ENCODE measurements around the gene S100A3. TPM values are rescaled to one million over a fixed set of nuclear protein-coding genes. Genes with fewer than 3 reads are reported as not detected.
A peak's percentile ranks its signal among the peaks of the same experiment; 100 is the strongest.
"Not testable (repeated sequence)": the region's sequence is repeated elsewhere in the genome, so short reads cannot be mapped to it uniquely, and the experiment has no call there.

S100A3 gene
- total and polyA plus RNA-seq, 3 experiments from 2014 or later, result not detected

GRCh38 chr1:153586347-153586746 lies 37.3 kb upstream of the S100A3 start:
- H3K4me3 ChIP-seq (ENCODE audit: low read length), result no peak overlapping the region
- Mint-ChIP-seq H3K9me3 (no peaks in the 10 kb centered on the region), H3K4me1 (no peaks in the 10 kb centered on the region), H3K27ac (no peak overlapping the region), H3K36me3 (no peaks in the 10 kb centered on the region), H3K27me3 (peaks cover 7 to 9% of the 10 kb centered on the region in 2 donors), H3K4me3 (no peak overlapping the region)
- no peaks in the 10 kb centered on the region for H3K36me3 ChIP-seq (ENCODE audit: insufficient read depth, low read length)
- H3K9me3 ChIP-seq (ENCODE audit: low read length), result no peaks in the 10 kb centered on the region
- DNase-seq, result no peak
- CTCF ChIA-PET, result interaction anchor here (1.3 kb wide), 1 partner anchor 18 kb away, joined by 3 read pairs; no protein-coding TSS in a partner anchor
- POLR2A ChIA-PET, result no interaction called here
- peaks cover 4% of the 10 kb centered on the region for H3K27me3 ChIP-seq (ENCODE audit: insufficient read depth, low read length, poor library complexity, severe bottlenecking)
- H3K27ac ChIP-seq (ENCODE audit: low read depth, low read length), result no peak overlapping the region
- no peaks in the 10 kb centered on the region for H3K4me1 ChIP-seq (ENCODE audit: insufficient read depth, low read length)

- no peak overlapping the region for H3K4me3 Mint-ChIP-seq
Observed at GRCh38 chr1:153585006-153585405, 35.9 kb upstream of the S100A3 start.

GRCh38 chr1:153583976-153584375 lies 34.9 kb upstream of the S100A3 start:
- Mint-ChIP-seq H3K27ac (no peak overlapping the region), H3K4me3 (no peak overlapping the region), H3K9me3 (no peaks in the 10 kb centered on the region), H3K27me3 (peaks cover 14 to 16% of the 10 kb centered on the region in 2 donors), H3K36me3 (no peaks in the 10 kb centered on the region), H3K4me1 (no peaks in the 10 kb centered on the region)
- DNase-seq, result no peak
- H3K27ac ChIP-seq (ENCODE audit: low read depth, low read length), result no peak overlapping the region
- H3K4me1 ChIP-seq (ENCODE audit: insufficient read depth, low read length), result no peaks in the 10 kb centered on the region
- no peak overlapping the region for H3K4me3 ChIP-seq (ENCODE audit: low read length)
- no peaks in the 10 kb centered on the region for H3K36me3 ChIP-seq (ENCODE audit: insufficient read depth, low read length)
- ChIA-PET CTCF (no interaction called here), POLR2A (no interaction called here)
- H3K27me3 ChIP-seq (ENCODE audit: insufficient read depth, low read length, poor library complexity, severe bottlenecking), result peaks cover 4% of the 10 kb centered on the region
- no peaks in the 10 kb centered on the region for H3K9me3 ChIP-seq (ENCODE audit: low read length)

More at GRCh38 chr1:153585006-153585405, 35.9 kb upstream of the S100A3 start:
- Histone ChIP-seq H3K27me3 (ENCODE audit: insufficient read depth, low read length, poor library complexity, severe bottlenecking) (peaks cover 4% of the 10 kb centered on the region), H3K9me3 (ENCODE audit: low read length) (no peaks in the 10 kb centered on the region), H3K36me3 (ENCODE audit: insufficient read depth, low read length) (no peaks in the 10 kb centered on the region), H3K27ac (ENCODE audit: low read depth, low read length) (no peak overlapping the region), H3K4me1 (ENCODE audit: insufficient read depth, low read length) (no peaks in the 10 kb centered on the region), H3K4me3 (ENCODE audit: low read length) (no peak overlapping the region)
- peaks cover 8 to 9% of the 10 kb centered on the region in 2 donors for H3K27me3 Mint-ChIP-seq
- POLR2A ChIA-PET, result no interaction called here
- no peaks in the 10 kb centered on the region for H3K4me1 Mint-ChIP-seq
- H3K36me3 Mint-ChIP-seq, result no peaks in the 10 kb centered on the region
- CTCF ChIA-PET, result interaction anchor here (0.8 kb wide), 1 partner anchor 90 kb away, joined by 3 read pairs; no protein-coding TSS in a partner anchor
- H3K9me3 Mint-ChIP-seq, result no peaks in the 10 kb centered on the region
- DNase-seq, result no peak
- H3K27ac Mint-ChIP-seq, result no peak overlapping the region

GRCh38 chr1:153583514-153583913 lies 34.5 kb upstream of the S100A3 start:
- H3K9me3 ChIP-seq (ENCODE audit: low read length); CTCF ChIA-PET; H3K36me3 Mint-ChIP-seq; H3K4me3 Mint-ChIP-seq; H3K27ac ChIP-seq (ENCODE audit: low read depth, low read length); H3K36me3 ChIP-seq (ENCODE audit: insufficient read depth, low read length); H3K4me1 ChIP-seq (ENCODE audit: insufficient read depth, low read length); H3K27ac Mint-ChIP-seq; DNase-seq; H3K4me3 ChIP-seq (ENCODE audit: low read length); POLR2A ChIA-PET; H3K4me1 Mint-ChIP-seq; H3K9me3 Mint-ChIP-seq; H3K27me3 ChIP-seq (ENCODE audit: insufficient read depth, low read length, poor library complexity, severe bottlenecking): not testable (repeated sequence)
- H3K27me3 Mint-ChIP-seq, result peaks cover 18 to 19% of the 10 kb centered on the region in 2 donors

- CTCF ChIA-PET, DNase-seq, H3K27ac Mint-ChIP-seq: not testable (repeated sequence)
Observed at GRCh38 chr1:153582836-153583235, 33.8 kb upstream of the S100A3 start.

GRCh38 chr1:153578936-153579335 lies 29.9 kb upstream of the S100A3 start:
- Histone ChIP-seq H3K4me3 (ENCODE audit: low read length) (no peak overlapping the region), H3K36me3 (ENCODE audit: insufficient read depth, low read length) (no peaks in the 10 kb centered on the region), H3K27me3 (ENCODE audit: insufficient read depth, low read length, poor library complexity, severe bottlenecking) (peaks cover 8% of the 10 kb centered on the region), H3K27ac (ENCODE audit: low read depth, low read length) (no peak overlapping the region), H3K9me3 (ENCODE audit: low read length) (no peaks in the 10 kb centered on the region), H3K4me1 (ENCODE audit: insufficient read depth, low read length) (no peaks in the 10 kb centered on the region)
- POLR2A ChIA-PET, result no interaction called here
- Mint-ChIP-seq H3K4me1 (no peaks in the 10 kb centered on the region), H3K27ac (no peak overlapping the region), H3K9me3 (no peaks in the 10 kb centered on the region), H3K27me3 (peaks cover 19 to 27% of the 10 kb centered on the region in 2 donors), H3K4me3 (no peak overlapping the region), H3K36me3 (peaks cover 0 to 3% (median 0%) of the 10 kb centered on the region in 3 donors)
- CTCF ChIA-PET, result no interaction called here
- no peak for DNase-seq

More at GRCh38 chr1:153582836-153583235, 33.8 kb upstream of the S100A3 start:
- H3K4me1 Mint-ChIP-seq; H3K9me3 Mint-ChIP-seq; H3K4me1 ChIP-seq (ENCODE audit: insufficient read depth, low read length); H3K36me3 Mint-ChIP-seq; H3K9me3 ChIP-seq (ENCODE audit: low read length); H3K27ac ChIP-seq (ENCODE audit: low read depth, low read length); H3K36me3 ChIP-seq (ENCODE audit: insufficient read depth, low read length); H3K4me3 ChIP-seq (ENCODE audit: low read length); H3K4me3 Mint-ChIP-seq; POLR2A ChIA-PET: not testable (repeated sequence)
- H3K27me3 ChIP-seq (ENCODE audit: insufficient read depth, low read length, poor library complexity, severe bottlenecking), result peaks cover 10% of the 10 kb centered on the region
- H3K27me3 Mint-ChIP-seq, result peaks cover 23 to 24% of the 10 kb centered on the region in 2 donors

- H3K4me3 Mint-ChIP-seq, result no peak overlapping the region
- Histone ChIP-seq H3K4me1 (ENCODE audit: insufficient read depth, low read length) (no peaks in the 10 kb centered on the region), H3K27ac (ENCODE audit: low read depth, low read length) (no peak overlapping the region), H3K36me3 (ENCODE audit: insufficient read depth, low read length) (no peaks in the 10 kb centered on the region), H3K27me3 (ENCODE audit: insufficient read depth, low read length, poor library complexity, severe bottlenecking) (peaks cover 8% of the 10 kb centered on the region), H3K9me3 (ENCODE audit: low read length) (no peaks in the 10 kb centered on the region), H3K4me3 (ENCODE audit: low read length) (no peak overlapping the region)
- peaks cover 0 to 3% (median 0%) of the 10 kb centered on the region in 3 donors for H3K36me3 Mint-ChIP-seq
- ChIA-PET CTCF (interaction anchor here (1.0 kb wide), 1 partner anchor 83 kb away, joined by 3 read pairs; no protein-coding TSS in a partner anchor), POLR2A (no interaction called here)
- H3K9me3 Mint-ChIP-seq, result no peaks in the 10 kb centered on the region
- no peak for DNase-seq
- H3K27ac Mint-ChIP-seq, result peak overlapping the region in 1 of 8 donors; percentile 45
- no peaks in the 10 kb centered on the region for H3K4me1 Mint-ChIP-seq
- peaks cover 19 to 26% of the 10 kb centered on the region in 2 donors for H3K27me3 Mint-ChIP-seq
Observed at GRCh38 chr1:153578490-153578889, 29.4 kb upstream of the S100A3 start.

- H3K4me3 ChIP-seq (ENCODE audit: low read length), result no peak overlapping the region
- peaks cover 8% of the 10 kb centered on the region for H3K27me3 ChIP-seq (ENCODE audit: insufficient read depth, low read length, poor library complexity, severe bottlenecking)
- no peaks in the 10 kb centered on the region for H3K9me3 ChIP-seq (ENCODE audit: low read length)
- Mint-ChIP-seq H3K9me3 (no peaks in the 10 kb centered on the region), H3K36me3 (peaks cover 0 to 3% (median 0%) of the 10 kb centered on the region in 3 donors), H3K27ac (peak overlapping the region in 1 of 8 donors; percentile 39), H3K4me1 (peaks cover 0 to 2% (median 0%) of the 10 kb centered on the region in 3 donors), H3K4me3 (no peak overlapping the region), H3K27me3 (peaks cover 19 to 26% of the 10 kb centered on the region in 2 donors)
- ChIA-PET CTCF (interaction anchor here (1.0 to 2.9 kb wide), 2 partner anchors 67 to 82 kb away, joined by 3 to 9 read pairs; no protein-coding TSS in a partner anchor), POLR2A (no interaction called here)
- no peaks in the 10 kb centered on the region for H3K36me3 ChIP-seq (ENCODE audit: insufficient read depth, low read length)
- H3K4me1 ChIP-seq (ENCODE audit: insufficient read depth, low read length), result no peaks in the 10 kb centered on the region
- H3K27ac ChIP-seq (ENCODE audit: low read depth, low read length), result no peak overlapping the region
- DNase-seq, result no peak
Observed at GRCh38 chr1:153577624-153578051, 28.6 kb upstream of the S100A3 start.

Measured in CD8-positive, alpha-beta memory T cell (primary cell).